GM21423 (cell line): ENCODE data around the gene TSPAN19.

Experiments
- ATAC-seq: cut with Tn5 transposase; IDR thresholded peaks from one replicate; pipeline ENCODE4 v1.9.1; 2021; ENCODE audit warnings: mild to moderate bottlenecking, moderate library complexity; ENCODE audit not compliant: unreplicated experiment

Gene TSPAN19

GRCh38 chr12:85002778-85003296 is 33.2 kb downstream of the TSPAN19 start:
- ATAC-seq: no peak

GRCh38 chr12:85000729-85001128 is 35.3 kb downstream of the TSPAN19 start:
- ATAC-seq: no peak

DNA sequence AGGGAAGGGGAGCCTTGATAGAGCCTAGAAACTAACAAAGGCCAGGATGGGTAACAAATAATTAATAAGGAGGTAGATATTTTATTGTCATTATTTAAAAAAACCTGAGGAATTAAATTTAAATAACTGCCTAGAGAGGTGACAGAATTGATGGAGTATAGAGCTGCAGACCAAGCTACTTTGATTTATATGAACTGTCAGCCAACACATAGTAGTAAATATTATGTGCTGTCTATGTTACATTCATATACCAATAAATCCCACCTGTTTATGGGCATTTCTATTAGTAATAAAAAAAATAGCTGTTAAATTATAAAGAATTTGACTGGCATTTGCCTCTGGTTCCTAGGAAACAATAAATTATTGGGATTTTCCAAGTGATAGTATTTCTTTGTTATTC is 37.7 kb downstream of the TSPAN19 start:
- ATAC-seq: no peak

- no peak for ATAC-seq
These were observed 39.3 kb downstream of the TSPAN19 start for GRCh38 chr12:84996759-84997158.

GRCh38 chr12:84995641-84996040 is 40.4 kb downstream of the TSPAN19 start:
- no peak for ATAC-seq

- ATAC-seq: no peak
These were observed 41.7 kb downstream of the TSPAN19 start for GRCh38 chr12:84994426-84994825.

GRCh38 chr12:84986586-84986985 is 49.5 kb downstream of the TSPAN19 start:
- ATAC-seq: no peak

GRCh38 chr12:84986117-84986516 is 50.0 kb downstream of the TSPAN19 start:
- ATAC-seq: no peak

GRCh38 chr12:84983289-84983688 is 52.8 kb downstream of the TSPAN19 start:
- no peak for ATAC-seq

GRCh38 chr12:84982888-84983287 is 53.2 kb downstream of the TSPAN19 start:
- ATAC-seq: no peak

GRCh38 chr12:84978921-84979320 is 57.2 kb downstream of the TSPAN19 start:
- ATAC-seq: no peak

DNA sequence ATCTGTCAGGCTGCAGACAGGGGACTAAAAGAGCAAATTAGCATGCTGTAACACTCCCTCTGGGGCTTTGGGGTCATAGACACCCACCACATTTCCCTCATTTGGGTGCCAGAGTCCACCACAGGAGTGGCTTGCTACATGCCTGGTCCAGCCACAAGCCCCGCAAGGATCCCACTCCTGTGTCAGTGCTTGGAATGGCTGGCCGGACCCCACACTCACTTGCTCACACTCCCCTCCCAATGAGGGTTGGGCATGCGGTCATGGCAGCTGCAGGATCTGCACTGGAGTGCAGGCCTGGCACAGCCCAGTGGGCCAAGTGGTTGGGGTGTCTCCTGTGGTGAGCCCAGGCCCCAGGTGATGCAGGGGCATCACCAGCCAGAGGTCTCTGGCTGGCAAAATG is 59.9 kb downstream of the TSPAN19 start:
- ATAC-seq: no peak

GRCh38 chr12:84974155-84974815 is 61.8 kb downstream of the TSPAN19 start:
- no peak for ATAC-seq

DNA sequence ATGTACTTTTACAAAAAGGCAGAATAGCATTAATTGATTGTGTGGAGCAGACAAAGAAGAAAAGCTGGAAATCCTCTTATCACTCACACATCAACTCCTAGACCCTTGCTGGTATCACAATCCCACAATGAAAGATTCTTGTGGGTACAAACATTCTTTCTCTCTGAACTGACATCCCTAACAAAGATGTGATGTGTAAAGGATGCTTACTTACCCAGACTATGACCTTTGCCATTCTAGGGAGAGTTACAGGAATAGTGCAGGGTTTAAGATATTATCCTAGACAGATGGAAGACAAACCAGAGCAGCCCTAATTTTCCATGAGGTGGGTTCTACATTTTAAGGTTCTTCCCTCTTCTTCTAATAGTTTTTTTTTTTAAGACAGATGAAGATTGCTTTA is 63.1 kb downstream of the TSPAN19 start:
- ATAC-seq: no peak

GRCh38 chr12:84969226-84969625 is 66.9 kb downstream of the TSPAN19 start:
- no peak for ATAC-seq
